Measurements from ENCODE around the gene PROSER3. TPM values are rescaled to one million over a fixed set of nuclear protein-coding genes. Genes with fewer than 3 reads are reported as not detected.

PROSER3 gene
- total and polyA plus RNA-seq, 2 of the 13 experiments (the other 11 are each of a cell fraction or from before 2014, with no cell fraction given), result 5.1 to 5.7 TPM

DNA sequence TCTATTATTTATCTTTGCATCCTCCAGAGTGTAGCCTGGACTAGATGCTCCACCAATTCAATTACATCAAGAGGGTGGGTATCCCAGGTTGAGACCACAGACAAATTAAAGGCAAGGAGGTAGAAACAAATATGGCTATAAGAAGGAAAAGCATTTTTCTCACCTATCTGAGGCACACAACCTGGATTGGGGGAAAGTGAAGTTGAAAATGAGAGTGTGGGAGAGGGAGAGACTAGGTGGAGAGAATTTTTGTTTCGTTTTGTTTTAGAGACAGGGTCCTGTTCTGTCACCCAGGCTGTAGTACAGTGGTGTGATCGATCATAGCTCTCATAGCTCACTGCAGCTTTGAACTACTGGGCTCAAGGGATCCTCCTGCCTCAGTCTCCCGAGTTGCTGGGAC, 60.5 kb downstream of the PROSER3 start (continued):
- TF ChIP-seq ZUFSP (CRISPR knock-in tag; IDR thresholded peaks at IDR 0.05; ENCODE audit: borderline replicate concordance) (no peak), AHR (CRISPR knock-in tag; IDR thresholded peaks at IDR 0.05) (no peak), ZNF678 (CRISPR knock-in tag; IDR thresholded peaks at IDR 0.05) (no peak), ZMYM2 (CRISPR knock-in tag; IDR thresholded peaks at IDR 0.05) (no peak), TSC22D2 (CRISPR knock-in tag; IDR thresholded peaks at IDR 0.05; ENCODE audit: borderline replicate concordance) (no peak), ZNF562 (CRISPR knock-in tag; IDR thresholded peaks at IDR 0.05; ENCODE audit: borderline replicate concordance) (no peak), ZNF484 (CRISPR knock-in tag; IDR thresholded peaks at IDR 0.05; ENCODE audit: borderline replicate concordance, low read depth) (no peak), JARID2 (CRISPR knock-in tag; IDR thresholded peaks at IDR 0.05; ENCODE audit: insufficient replicate concordance) (no peak), RBFOX2 (IDR thresholded peaks at IDR 0.05; ENCODE audit: low read depth, low read length) (no peak)
- TF ChIP-seq, protein P1, sequence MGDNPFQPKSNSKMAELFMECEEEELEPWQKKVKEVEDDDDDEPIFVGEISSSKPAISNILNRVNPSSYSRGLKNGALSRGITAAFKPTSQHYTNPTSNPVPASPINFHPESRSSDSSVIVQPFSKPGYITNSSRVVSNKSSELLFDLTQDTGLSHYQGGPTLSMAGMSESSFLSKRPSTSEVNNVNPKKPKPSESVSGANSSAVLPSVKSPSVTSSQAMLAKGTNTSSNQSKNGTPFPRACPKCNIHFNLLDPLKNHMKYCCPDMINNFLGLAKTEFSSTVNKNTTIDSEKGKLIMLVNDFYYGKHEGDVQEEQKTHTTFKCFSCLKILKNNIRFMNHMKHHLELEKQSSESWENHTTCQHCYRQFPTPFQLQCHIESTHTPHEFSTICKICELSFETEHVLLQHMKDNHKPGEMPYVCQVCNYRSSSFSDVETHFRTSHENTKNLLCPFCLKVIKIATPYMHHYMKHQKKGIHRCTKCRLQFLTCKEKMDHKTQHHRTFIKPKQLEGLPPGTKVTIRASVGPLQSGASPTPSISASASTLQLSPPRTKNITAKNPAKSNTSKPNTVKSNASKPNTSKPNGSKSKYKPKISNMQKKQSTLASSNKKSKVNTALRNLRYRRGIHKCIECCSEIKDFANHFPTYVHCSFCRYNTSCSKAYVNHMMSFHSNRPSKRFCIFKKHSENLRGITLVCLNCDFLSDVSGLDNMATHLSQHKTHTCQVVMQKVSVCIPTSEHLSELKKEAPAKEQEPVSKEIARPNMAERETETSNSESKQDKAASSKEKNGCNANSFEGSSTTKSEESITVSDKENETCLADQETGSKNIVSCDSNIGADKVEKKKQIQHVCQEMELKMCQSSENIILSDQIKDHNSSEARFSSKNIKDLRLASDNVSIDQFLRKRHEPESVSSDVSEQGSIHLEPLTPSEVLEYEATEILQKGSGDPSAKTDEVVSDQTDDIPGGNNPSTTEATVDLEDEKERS (CRISPR knock-in tag; IDR thresholded peaks at IDR 0.05), result no peak
- TF ChIP-seq, protein P2, sequence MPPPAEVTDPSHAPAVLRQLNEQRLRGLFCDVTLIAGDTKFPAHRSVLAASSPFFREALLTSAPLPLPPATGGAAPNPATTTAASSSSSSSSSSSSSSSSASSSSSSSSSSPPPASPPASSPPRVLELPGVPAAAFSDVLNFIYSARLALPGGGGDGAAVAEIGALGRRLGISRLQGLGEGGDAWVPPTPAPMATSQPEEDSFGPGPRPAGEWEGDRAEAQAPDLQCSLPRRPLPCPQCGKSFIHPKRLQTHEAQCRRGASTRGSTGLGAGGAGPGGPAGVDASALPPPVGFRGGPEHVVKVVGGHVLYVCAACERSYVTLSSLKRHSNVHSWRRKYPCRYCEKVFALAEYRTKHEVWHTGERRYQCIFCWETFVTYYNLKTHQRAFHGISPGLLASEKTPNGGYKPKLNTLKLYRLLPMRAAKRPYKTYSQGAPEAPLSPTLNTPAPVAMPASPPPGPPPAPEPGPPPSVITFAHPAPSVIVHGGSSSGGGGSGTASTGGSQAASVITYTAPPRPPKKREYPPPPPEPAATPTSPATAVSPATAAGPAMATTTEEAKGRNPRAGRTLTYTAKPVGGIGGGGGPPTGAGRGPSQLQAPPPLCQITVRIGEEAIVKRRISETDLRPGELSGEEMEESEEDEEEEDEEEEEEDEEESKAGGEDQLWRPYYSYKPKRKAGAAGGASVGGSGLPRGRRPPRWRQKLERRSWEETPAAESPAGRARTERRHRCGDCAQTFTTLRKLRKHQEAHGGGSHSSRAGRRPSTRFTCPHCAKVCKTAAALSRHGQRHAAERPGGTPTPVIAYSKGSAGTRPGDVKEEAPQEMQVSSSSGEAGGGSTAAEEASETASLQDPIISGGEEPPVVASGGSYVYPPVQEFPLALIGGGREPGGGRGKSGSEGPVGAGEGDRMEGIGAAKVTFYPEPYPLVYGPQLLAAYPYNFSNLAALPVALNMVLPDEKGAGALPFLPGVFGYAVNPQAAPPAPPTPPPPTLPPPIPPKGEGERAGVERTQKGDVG (CRISPR knock-in tag; IDR thresholded peaks at IDR 0.05; ENCODE audit: borderline replicate concordance), result no peak

Other genes with a start within 250 kb of the PROSER3 start
- 57.0 and 57.1 TPM in 2 replicates for gene DMKN, start 244.5 kb upstream of the PROSER3 start, total RNA-seq (2016; rRNA removed; fragmentation: Illumina TruSeq; extraction: Trizol)
- 50.8 and 71.8 TPM in 2 replicates for gene DMKN, start 244.5 kb upstream of the PROSER3 start, polyA plus RNA-seq (2011; rRNA removed)
- not detected in 2 replicates for gene SBSN, start 229.9 kb upstream of the PROSER3 start, total RNA-seq (2016; rRNA removed; fragmentation: Illumina TruSeq; extraction: Trizol)
- gene SBSN, start 229.9 kb upstream of the PROSER3 start, polyA plus RNA-seq (2011; rRNA removed), result not detected in 2 replicates
- gene GAPDHS, start 224.7 kb upstream of the PROSER3 start, total RNA-seq (2016; rRNA removed; fragmentation: Illumina TruSeq; extraction: Trizol), result not detected in 2 replicates
- gene GAPDHS, start 224.7 kb upstream of the PROSER3 start, polyA plus RNA-seq (2011; rRNA removed), result 0.09 TPM in 1 of 2 replicates, not detected in the other
- gene TMEM147, start 212.6 kb upstream of the PROSER3 start, total RNA-seq (2016; rRNA removed; fragmentation: Illumina TruSeq; extraction: Trizol), result 85.8 and 141 TPM in 2 replicates
- 176 and 188 TPM in 2 replicates for gene TMEM147, start 212.6 kb upstream of the PROSER3 start, polyA plus RNA-seq (2011; rRNA removed)
- 0.11 TPM in 1 of 2 replicates, not detected in the other for gene ATP4A, start 194.5 kb upstream of the PROSER3 start, total RNA-seq (2016; rRNA removed; fragmentation: Illumina TruSeq; extraction: Trizol)
- 0.08 and 0.09 TPM in 2 replicates for gene ATP4A, start 194.5 kb upstream of the PROSER3 start, polyA plus RNA-seq (2011; rRNA removed)
- not detected in 2 replicates for gene PMIS2, start 172.0 kb upstream of the PROSER3 start, total RNA-seq (2016; rRNA removed; fragmentation: Illumina TruSeq; extraction: Trizol)
- not detected in 2 replicates for gene PMIS2, start 172.0 kb upstream of the PROSER3 start, polyA plus RNA-seq (2011; rRNA removed)
- 9.2 and 17.7 TPM in 2 replicates for gene HAUS5, start 145.4 kb upstream of the PROSER3 start, total RNA-seq (2016; rRNA removed; fragmentation: Illumina TruSeq; extraction: Trizol)
- 10.3 and 11.1 TPM in 2 replicates for gene HAUS5, start 145.4 kb upstream of the PROSER3 start, polyA plus RNA-seq (2011; rRNA removed)
- gene RBM42, start 129.1 kb upstream of the PROSER3 start, total RNA-seq (2016; rRNA removed; fragmentation: Illumina TruSeq; extraction: Trizol), result 49.7 and 55.3 TPM in 2 replicates
- gene RBM42, start 129.1 kb upstream of the PROSER3 start, polyA plus RNA-seq (2011; rRNA removed), result 27.2 and 30.6 TPM in 2 replicates
- 0.20 and 0.46 TPM in 2 replicates for gene ETV2, start 116.4 kb upstream of the PROSER3 start, total RNA-seq (2016; rRNA removed; fragmentation: Illumina TruSeq; extraction: Trizol)
- 0.07 and 0.18 TPM in 2 replicates for gene ETV2, start 116.4 kb upstream of the PROSER3 start, polyA plus RNA-seq (2011; rRNA removed)
- 487 and 598 TPM in 2 replicates for gene COX6B1, start 109.9 kb upstream of the PROSER3 start, total RNA-seq (2016; rRNA removed; fragmentation: Illumina TruSeq; extraction: Trizol)
- gene COX6B1, start 109.9 kb upstream of the PROSER3 start, polyA plus RNA-seq (2011; rRNA removed), result 469 and 481 TPM in 2 replicates
- gene UPK1A, start 91.7 kb upstream of the PROSER3 start, total RNA-seq (2016; rRNA removed; fragmentation: Illumina TruSeq; extraction: Trizol), result not detected in 2 replicates
- gene UPK1A, start 91.7 kb upstream of the PROSER3 start, polyA plus RNA-seq (2011; rRNA removed), result 2.5 and 2.9 TPM in 2 replicates
- not detected in 2 replicates for gene ZBTB32, start 53.6 kb upstream of the PROSER3 start, total RNA-seq (2016; rRNA removed; fragmentation: Illumina TruSeq; extraction: Trizol)
- not detected in 2 replicates for gene ZBTB32, start 53.6 kb upstream of the PROSER3 start, polyA plus RNA-seq (2011; rRNA removed)
- gene KMT2B, start 40.2 kb upstream of the PROSER3 start, total RNA-seq (2016; rRNA removed; fragmentation: Illumina TruSeq; extraction: Trizol), result 6.2 TPM in 2 replicates
- gene KMT2B, start 40.2 kb upstream of the PROSER3 start, polyA plus RNA-seq (2011; rRNA removed), result 16.9 and 19.2 TPM in 2 replicates
- 3.4 and 5.4 TPM in 2 replicates for gene IGFLR1, start 15.7 kb upstream of the PROSER3 start, total RNA-seq (2016; rRNA removed; fragmentation: Illumina TruSeq; extraction: Trizol)
- 7.4 and 8.9 TPM in 2 replicates for gene IGFLR1, start 15.7 kb upstream of the PROSER3 start, polyA plus RNA-seq (2011; rRNA removed)
- 4.7 and 7.9 TPM in 2 replicates for gene U2AF1L4, start 12.8 kb upstream of the PROSER3 start, total RNA-seq (2016; rRNA removed; fragmentation: Illumina TruSeq; extraction: Trizol)
- gene U2AF1L4, start 12.8 kb upstream of the PROSER3 start, polyA plus RNA-seq (2011; rRNA removed), result 14.2 and 15.4 TPM in 2 replicates
- gene PSENEN, start 12.5 kb upstream of the PROSER3 start, total RNA-seq (2016; rRNA removed; fragmentation: Illumina TruSeq; extraction: Trizol), result 20.0 and 34.2 TPM in 2 replicates
- 16.9 and 22.6 TPM in 2 replicates for gene PSENEN, start 12.5 kb upstream of the PROSER3 start, polyA plus RNA-seq (2011; rRNA removed)
- 3.5 and 6.3 TPM in 2 replicates for gene LIN37, start 9.6 kb upstream of the PROSER3 start, total RNA-seq (2016; rRNA removed; fragmentation: Illumina TruSeq; extraction: Trizol)
- 8.7 and 8.9 TPM in 2 replicates for gene LIN37, start 9.6 kb upstream of the PROSER3 start, polyA plus RNA-seq (2011; rRNA removed)
- not detected in 2 replicates for gene HSPB6, start 1.1 kb upstream of the PROSER3 start, total RNA-seq (2016; rRNA removed; fragmentation: Illumina TruSeq; extraction: Trizol)
- 0.08 and 0.18 TPM in 2 replicates for gene HSPB6, start 1.1 kb upstream of the PROSER3 start, polyA plus RNA-seq (2011; rRNA removed)
- gene ARHGAP33, start 17.4 kb downstream of the PROSER3 start, total RNA-seq (2016; rRNA removed; fragmentation: Illumina TruSeq; extraction: Trizol), result 0.83 and 1.3 TPM in 2 replicates
- 2.7 and 4.1 TPM in 2 replicates for gene ARHGAP33, start 17.4 kb downstream of the PROSER3 start, polyA plus RNA-seq (2011; rRNA removed)
- gene PRODH2, start 54.7 kb downstream of the PROSER3 start, total RNA-seq (2016; rRNA removed; fragmentation: Illumina TruSeq; extraction: Trizol), result 42.0 and 86.7 TPM in 2 replicates
- gene PRODH2, start 54.7 kb downstream of the PROSER3 start, polyA plus RNA-seq (2011; rRNA removed), result 118 and 171 TPM in 2 replicates
- gene NPHS1, start 94.3 kb downstream of the PROSER3 start, total RNA-seq (2016; rRNA removed; fragmentation: Illumina TruSeq; extraction: Trizol), result not detected in 2 replicates
- 0.01 TPM in 1 of 2 replicates, not detected in the other for gene NPHS1, start 94.3 kb downstream of the PROSER3 start, polyA plus RNA-seq (2011; rRNA removed)
- 2.2 and 2.4 TPM in 2 replicates for gene KIRREL2, start 98.7 kb downstream of the PROSER3 start, total RNA-seq (2016; rRNA removed; fragmentation: Illumina TruSeq; extraction: Trizol)
- 0.17 and 0.18 TPM in 2 replicates for gene KIRREL2, start 98.7 kb downstream of the PROSER3 start, polyA plus RNA-seq (2011; rRNA removed)
- 2.3 and 2.9 TPM in 2 replicates for gene APLP1, start 110.4 kb downstream of the PROSER3 start, total RNA-seq (2016; rRNA removed; fragmentation: Illumina TruSeq; extraction: Trizol)
- 2.0 and 3.1 TPM in 2 replicates for gene APLP1, start 110.4 kb downstream of the PROSER3 start, polyA plus RNA-seq (2011; rRNA removed)
- 0.38 and 2.1 TPM in 2 replicates for gene NFKBID, start 142.4 kb downstream of the PROSER3 start, total RNA-seq (2016; rRNA removed; fragmentation: Illumina TruSeq; extraction: Trizol)
- 1.6 and 2.3 TPM in 2 replicates for gene NFKBID, start 142.4 kb downstream of the PROSER3 start, polyA plus RNA-seq (2011; rRNA removed)
- gene HCST, start 144.4 kb downstream of the PROSER3 start, total RNA-seq (2016; rRNA removed; fragmentation: Illumina TruSeq; extraction: Trizol), result 0.24 TPM in 1 of 2 replicates, not detected in the other
- 1.2 and 2.3 TPM in 2 replicates for gene HCST, start 144.4 kb downstream of the PROSER3 start, polyA plus RNA-seq (2011; rRNA removed)
- gene TYROBP, start 150.1 kb downstream of the PROSER3 start, total RNA-seq (2016; rRNA removed; fragmentation: Illumina TruSeq; extraction: Trizol), result not detected in 2 replicates
- gene TYROBP, start 150.1 kb downstream of the PROSER3 start, polyA plus RNA-seq (2011; rRNA removed), result 0.20 TPM in 1 of 2 replicates, not detected in the other
- 1.1 and 1.6 TPM in 2 replicates for gene LRFN3, start 178.2 kb downstream of the PROSER3 start, total RNA-seq (2016; rRNA removed; fragmentation: Illumina TruSeq; extraction: Trizol)
- gene LRFN3, start 178.2 kb downstream of the PROSER3 start, polyA plus RNA-seq (2011; rRNA removed), result 0.74 and 0.91 TPM in 2 replicates
- 21.0 and 22.8 TPM in 2 replicates for gene SDHAF1, start 237.0 kb downstream of the PROSER3 start, total RNA-seq (2016; rRNA removed; fragmentation: Illumina TruSeq; extraction: Trizol)
- 17.8 and 18.7 TPM in 2 replicates for gene SDHAF1, start 237.0 kb downstream of the PROSER3 start, polyA plus RNA-seq (2011; rRNA removed)

All from HepG2 (cell line).